ENCODE data around the gene TNFAIP8.
A peak's percentile ranks its signal among the peaks of the same experiment; 100 is the strongest.

Gene TNFAIP8

DNA sequence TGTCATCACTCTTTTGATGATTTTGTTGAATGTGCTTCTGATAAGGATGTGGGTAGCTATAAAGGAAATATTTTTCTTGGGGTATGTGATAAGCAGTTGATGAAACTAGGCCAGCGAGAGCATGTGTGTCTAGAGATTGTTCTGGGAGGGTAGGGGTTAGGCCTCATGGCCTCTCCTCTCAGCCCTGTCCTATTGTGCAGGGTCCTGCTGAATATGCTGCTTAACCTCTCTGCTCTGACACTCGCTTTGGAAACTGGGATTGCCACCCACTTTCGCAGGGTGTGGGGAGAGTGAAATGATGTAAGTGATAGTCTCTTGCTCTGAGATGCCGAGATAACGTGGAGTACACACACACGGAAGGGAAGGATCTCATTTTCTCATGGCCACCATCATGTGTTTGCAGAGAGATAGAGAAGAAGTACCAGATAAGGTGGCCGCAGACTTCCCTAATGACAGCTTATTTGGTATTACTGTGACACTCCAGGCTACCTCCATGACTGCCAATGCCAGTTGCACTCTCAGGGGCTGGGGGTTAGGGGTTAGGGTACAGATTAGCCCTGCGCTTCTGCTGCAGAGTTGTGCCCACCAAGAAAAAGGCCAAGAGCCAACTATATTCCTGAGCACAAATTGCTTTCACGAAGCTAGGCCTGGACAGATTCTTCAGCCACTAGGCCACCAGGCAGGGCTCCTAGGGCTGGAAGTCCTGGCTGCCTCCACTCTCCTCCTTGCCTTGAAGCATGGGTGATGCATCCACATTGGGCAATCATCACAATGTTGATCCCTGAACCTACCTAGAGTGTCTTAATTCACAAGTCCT, 25.2 kb upstream of the TNFAIP8 start:
- DNase-seq: no peak

DNA sequence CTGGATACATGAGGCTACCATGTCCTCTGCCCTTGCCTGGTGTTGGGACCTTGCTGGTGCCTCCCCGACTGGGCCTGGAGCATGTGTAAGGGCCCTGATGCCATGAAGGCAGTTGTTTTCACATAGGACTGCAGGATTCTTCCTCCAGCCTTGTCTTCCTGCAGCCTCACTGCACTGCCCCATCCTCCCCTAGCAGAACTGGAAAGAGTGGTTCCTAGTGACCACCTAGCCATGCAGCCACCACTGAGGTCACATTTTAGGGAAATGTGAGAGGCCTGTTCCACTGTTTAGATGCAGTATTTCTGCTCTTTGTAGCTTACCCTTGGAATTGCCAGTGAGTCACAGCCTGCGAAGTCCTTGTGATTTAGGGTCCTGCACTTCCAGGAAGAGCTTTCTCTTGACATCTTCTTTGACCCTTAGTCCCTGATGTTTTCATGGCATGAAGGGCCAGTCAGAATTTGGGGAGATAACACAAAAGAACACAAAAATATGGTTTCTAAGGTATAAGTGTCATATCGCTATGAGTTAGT, 24.2 kb upstream of the TNFAIP8 start:
- DNase-seq: no peak

DNA sequence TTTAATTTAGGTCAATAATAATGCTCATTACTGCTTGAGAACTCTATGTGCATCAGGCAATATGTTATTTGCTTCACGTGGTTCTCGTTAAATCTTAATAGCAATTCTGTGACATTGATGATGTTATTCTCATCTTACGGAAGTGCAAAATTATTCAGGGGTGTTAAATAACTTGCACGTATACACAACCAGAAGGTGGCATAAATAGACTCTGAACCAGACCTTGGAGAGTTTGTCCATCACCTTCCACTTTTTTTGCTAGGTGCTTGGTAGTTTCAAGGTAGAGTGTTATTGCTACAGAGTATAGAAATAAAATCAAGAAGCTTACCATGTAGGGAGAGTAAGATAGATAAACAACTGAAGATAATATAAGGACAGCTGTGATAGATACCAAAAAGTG, 23.6 kb upstream of the TNFAIP8 start:
- no peak for DNase-seq

DNA sequence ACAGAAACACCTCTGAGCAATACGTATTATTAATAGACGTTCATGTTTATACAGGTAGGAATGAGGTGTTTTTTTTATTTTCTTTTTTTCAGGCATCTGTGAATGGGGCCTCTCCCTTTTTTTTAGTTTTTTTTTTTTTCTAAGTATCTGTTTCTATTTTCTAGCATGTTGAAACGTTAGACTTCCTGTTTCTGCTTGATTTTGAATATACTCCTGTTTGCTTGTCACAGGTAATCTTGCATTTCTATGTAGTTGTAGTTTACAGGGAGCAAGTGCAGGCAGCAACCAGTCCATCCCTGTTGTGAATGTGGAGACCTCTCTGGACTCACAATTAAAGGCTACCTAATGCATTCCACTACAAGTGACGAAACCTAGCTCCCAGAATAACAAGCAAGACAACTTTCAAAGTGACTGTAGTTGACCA, 22.8 kb upstream of the TNFAIP8 start:
- no peak for DNase-seq

DNA sequence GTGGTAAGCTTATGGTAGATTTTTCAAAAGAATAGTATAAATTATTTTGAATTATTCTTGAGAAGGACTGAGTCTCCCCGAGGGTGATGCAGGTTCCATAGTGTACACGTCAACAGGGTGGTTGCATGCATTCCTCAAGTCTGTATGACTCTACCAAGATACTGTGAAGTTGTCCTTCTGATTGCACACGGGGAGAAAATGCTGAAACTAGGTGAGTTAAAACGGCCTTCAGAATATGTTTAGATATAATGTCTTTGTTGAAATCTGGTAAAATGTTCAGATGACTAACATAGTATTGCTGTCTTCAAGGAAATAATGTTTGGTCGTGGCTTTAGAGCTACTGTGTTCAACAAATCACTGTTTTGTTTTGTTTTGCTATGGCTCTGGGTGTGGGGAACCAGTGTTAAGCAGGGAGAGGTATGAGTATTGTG, 22.4 kb upstream of the TNFAIP8 start:
- DNase-seq: no peak

DNA sequence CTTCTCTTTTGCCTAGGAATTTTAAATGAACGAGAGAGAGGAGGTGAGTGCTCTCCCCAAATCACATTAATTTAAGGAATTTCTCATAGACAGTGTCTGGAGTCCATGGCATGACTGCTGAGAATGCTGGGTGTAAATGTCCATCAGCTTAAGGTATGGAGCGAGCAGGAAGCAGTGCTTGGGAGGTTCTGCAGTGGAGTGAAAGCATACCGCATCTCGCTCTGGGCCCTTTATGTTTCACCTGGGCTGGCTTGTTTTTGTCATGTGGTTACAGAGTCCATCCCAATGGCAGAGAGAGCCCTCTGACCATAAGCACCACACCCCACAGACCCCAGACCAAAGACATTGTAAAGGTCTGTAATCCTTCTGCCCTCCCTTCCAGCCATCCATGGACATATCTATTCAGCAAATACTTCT, 20.6 kb upstream of the TNFAIP8 start:
- no peak for DNase-seq

DNA sequence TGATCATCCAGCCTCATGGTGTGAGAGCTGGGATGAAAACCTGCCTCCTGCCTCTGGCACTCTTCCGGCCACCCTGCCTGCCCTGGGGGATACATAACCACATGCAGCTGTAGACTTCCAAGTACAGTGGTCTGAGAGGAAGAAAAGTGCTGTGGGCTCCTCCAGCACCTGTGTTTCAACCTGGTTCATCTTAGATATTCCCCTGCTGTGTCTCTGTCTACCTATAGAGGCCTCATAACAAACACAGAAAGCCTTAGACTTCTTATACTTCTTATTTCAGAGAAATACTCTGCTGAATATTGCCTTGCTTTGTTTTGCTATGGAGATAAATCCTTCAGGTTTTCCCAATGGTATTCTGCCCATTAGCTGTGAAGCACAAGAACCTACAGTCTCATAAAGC, 19.6 kb upstream of the TNFAIP8 start:
- DNase-seq: no peak

DNA sequence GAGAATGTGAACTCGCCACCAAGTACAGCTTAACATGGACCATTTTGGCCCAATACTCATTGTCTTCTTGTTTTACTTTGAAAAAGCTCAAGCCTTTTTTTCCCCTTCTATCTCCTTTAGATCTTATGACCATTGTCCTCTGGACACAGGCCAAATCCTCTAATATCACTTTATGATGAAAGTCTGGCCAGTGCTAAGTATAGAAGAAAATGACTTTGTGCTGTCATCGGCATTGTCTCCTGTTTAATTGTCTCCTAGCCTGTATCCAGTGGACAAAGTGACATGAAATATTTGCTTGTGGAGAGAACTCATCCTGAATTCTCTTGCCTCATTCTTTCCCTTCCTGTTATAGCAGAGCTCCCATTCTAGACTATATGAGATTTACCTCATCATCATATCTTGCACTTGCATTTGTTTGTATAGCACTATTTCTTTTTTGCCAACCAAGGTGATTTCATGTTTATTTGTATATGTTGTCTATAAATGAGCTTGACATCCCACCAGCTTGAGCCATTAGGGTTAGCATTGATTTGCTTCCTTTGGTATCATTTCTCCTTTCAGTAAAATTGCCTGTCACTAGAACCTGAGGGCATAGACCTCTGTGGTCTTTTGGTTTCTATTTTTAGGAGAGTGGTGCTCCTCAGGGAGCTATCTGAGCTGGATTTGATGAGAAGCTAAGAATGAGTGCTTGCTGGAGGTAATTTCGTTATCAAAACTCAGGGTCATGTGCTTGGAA, 18.8 kb upstream of the TNFAIP8 start:
- no peak for DNase-seq

DNA sequence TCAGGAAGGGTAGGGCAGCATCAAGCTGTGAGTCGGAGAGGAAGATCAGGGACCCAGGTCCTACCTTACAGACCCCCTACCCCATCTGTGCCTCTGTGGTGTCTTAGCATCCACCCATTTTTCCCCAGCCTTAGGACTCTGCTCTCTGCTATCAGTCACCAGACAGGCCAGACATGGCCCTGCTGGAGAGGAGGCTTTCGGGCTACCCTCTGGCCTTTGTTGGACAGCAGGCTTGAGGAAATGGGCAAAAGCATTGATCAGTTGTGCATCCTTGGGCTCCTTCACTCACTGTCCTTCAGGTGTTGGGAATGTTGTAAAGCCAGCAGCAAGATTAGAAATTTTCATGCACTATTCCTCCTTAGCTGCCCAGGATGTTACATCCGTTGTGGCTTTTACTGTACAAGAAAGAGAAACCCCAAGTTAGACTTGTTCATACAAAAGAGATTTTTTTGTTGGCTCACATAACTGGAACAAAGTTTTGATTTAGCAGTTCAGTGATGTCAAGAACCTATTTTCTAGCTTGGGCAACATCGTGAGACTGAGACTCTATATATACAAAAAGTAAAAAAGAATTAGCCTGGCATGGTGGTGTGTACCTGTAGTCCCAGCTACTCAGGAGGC, 17.4 kb upstream of the TNFAIP8 start:
- DNase-seq: no peak

DNA sequence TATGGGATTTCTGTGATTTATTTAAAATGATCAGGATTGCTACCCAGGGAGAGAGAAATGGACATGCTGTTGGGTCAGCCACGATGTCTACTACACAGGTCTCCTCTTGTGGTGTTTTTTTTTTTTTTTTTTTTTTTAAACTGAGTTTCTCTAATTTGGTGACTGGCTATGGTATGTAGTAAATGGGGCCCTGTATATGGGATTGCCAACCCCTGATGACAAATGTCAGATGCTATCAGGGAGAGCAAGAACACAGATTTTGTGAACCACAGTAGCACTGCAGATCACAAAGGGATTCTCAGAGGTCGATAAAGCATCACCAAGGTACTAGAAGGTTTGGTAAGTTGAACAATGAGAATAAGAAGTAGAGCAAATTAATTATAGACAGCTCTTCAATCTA, 16.5 kb upstream of the TNFAIP8 start:
- DNase-seq: no peak

DNA sequence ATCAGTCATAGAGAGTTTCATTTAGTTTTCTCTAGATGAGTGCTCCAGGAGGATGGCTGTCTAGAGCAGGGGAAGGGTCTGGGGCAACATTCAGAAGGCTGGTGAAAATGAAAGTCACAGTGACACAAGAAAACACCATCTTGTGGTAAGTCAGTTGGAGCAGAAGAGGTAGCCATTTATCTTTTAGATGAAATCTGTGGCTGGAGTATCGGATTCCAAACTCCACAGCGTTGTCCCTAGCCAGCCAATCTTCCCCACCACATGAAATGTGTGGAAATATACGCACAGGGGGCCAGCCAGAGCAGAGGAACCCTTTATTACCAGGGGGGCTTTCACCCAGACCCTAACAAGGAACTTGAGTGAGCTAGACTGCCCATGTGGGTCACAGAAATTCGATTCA, 15.9 kb upstream of the TNFAIP8 start:
- DNase-seq: no peak

DNA sequence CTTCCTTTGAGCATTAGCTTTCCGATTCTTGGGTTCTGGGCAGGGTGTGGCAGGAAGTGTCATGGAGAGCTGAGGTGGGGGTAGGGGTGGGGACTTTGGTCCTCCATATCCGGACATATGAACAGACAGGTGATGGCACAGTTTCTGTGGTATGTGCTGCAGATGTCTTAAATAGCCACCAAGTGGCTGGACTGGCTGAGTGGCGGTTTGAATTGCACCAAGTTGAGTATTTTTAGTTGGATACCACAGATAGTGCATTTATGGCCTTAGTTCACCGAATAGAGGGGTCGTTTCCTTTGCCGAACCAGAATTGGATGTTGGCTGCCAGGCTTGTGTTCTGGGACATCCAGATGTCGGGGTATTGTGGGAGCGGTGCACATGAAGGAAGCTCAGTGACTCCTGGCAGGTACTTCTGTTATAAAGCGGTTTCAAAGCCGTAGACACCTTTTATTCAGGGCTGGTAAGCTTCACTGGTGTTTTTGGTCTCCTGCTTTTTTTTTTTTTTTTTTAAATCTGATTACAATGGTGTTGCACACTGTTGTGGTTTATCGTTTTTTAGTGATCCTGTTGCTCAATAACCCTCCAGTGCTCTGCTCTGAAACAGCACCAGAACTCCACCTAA, 15.1 kb upstream of the TNFAIP8 start:
- DNase-seq: no peak

DNA sequence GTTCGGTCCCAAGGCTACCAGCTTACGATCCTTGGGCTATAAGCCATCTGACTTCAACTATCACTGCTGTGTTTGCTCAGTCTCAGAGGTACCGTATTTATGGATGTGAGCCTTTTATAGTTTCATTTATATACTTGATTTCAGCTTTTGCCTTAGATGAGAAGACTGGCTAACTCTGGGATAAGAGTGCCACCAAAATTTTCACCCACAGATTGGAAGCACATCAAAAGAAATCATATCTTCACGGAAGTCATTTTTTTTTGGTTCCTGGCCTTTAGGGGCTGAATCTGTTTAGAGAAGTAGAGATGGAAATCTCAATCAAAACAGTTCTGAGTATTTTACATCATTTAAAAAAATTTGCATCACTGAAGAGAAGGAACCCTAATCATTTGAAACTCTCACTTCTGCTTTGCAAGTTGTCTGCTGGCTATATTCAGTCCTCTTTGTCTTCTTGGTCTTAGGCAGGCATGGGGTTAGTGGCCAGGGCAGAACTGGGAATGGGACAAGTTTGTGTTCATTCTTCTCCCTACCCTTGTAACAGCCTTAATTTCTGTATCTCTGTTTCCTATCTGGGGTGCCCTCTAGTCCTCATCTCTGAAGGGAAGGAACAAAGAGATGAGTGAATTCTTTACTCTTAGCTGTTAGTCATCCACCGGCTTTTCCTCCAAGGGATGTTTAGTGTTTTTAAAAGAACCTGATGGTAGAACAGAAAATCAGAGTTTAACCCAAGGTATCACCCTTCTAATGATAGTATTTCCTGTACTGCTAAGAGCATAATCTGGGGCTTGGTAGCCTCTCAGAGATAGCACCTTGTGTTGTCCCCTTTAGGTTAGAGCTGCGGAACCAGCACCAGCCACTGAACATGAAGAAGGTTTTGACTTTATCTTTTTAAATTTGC, 14.1 kb upstream of the TNFAIP8 start:
- no peak for DNase-seq

DNA sequence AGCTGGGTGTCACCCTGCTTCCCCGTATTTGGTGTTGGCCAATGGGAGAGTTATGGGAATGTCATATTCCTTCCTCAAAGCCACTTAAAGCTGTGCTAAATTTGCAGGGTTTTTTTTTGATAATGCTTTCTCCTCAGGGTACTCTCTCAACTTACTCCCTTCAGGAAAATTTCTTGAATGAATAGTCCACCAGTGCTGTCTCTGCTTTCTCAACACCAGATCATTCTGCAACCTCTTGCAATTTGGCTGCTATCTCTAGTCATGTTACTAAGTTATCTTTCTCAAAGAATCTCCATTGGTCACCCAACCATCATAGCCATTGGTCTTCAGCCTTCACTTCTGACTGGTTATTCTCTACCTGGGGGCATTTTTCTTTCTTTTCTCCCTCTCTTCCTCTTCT, 13.4 kb upstream of the TNFAIP8 start:
- DNase-seq: no peak

DNA sequence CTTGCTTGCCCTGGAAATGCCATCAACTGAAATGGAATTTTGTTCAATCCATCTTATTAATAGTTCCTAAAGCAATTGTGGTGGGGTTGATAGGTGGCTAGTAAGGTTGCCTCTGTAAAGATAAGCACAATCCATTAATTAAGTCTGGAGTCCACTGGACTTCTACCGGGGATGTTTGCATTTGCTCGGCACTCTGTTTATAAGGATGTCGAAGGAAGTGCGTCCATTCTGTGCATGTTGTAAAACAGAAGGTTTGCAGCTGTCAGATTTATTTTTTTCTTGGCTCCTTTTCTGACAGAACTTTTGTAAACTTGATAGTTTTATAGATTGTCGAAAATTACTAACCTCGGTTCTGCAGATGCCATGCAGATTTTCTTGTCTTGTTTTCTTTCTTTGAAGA, 12.8 kb upstream of the TNFAIP8 start:
- no peak for DNase-seq

DNA sequence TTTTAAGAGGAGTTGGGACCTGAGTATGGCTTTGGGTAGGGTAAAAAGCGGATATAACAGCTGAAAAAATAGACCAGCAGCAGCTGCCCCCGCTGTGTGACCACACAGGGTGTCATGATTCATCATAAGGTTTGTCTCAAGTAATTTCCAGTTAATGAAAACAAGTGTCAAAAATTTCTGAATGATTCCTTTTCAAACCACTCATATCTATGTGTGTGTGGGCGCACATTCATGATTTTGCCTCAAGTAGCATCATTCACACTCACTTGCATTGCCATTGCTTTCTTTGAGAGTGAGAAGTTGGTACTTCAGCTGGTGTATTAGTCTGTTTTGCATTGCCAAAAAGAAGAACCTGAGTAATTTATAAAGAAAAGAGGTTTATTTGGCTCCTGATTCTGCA, 12.1 kb upstream of the TNFAIP8 start:
- DNase-seq: peak; percentile 6

DNA sequence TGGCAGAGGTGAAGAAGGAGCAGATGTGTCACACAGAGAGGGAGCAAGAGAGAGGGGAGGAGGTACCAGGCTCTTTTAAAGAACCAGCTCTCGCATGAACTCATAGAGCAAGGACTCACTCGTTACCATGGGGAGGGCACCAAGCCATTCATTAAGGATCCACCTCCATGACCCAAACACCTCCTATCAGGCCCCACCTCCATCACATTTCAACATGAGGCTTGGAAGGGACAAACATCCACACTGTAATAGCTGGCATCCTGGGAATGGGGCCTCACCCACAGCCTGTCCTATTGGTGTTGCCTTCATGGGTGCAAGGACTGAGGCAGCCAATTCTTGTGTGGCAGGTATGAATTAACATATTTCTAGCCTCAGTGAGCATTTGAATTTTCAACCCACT, 11.6 kb upstream of the TNFAIP8 start:
- no peak for DNase-seq

DNA sequence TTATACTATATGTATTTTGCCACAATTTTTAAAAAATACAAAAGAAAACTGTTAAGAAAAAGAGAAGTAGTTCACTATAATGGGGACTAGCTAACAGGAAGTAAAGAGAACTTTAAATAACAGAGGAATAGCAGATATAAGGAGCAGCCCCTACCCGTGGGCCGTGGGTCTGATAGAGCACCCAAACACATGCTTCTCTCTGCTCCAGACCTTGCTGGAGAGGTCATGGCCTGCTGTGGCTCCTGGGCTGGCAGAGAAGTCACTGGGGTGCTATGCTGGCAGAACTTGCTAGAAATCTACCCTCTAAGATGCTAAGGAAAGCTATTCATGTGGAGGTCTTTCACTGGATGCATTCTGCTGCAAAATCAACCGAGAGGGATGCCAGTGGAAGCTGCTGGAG, 10.0 kb upstream of the TNFAIP8 start:
- no peak for DNase-seq

DNA sequence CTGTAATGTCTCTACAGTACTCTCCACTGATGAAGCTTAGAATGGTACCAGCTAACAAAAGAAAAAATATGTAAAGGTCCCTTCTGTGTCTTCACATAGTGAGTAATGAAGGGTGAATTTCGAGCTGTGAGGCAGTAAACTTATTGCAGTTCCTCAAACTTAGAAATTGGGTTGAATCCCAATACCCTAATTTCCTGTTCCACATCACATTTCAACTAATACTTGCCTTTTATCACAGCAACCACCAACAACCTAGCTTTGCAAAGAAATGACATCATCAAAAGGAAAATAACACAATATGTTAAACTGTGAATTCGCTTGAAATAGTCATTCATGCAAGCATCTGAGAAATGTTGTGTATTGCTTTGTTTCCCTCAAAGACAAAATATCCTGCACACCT, 9.4 kb upstream of the TNFAIP8 start:
- DNase-seq: no peak

DNA sequence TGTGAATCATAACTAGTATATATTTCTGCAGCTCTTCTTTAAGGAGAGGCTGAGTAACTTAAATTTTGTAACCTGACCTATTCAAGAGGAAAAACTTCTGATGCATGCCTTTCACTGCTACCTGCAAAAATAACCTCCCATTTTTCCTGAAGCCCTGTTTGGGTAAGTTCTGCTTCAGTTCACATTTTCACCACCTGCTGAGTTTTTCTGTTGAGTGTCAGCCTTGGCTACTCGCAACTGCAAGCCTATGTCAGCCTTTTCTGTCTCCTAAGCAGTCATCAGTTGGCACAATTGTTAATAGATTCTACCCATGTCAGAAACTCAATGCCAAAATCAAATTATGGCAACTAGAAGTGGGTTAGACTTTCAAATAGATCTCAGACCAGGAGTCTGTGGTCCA, 8.2 kb upstream of the TNFAIP8 start:
- no peak for DNase-seq

DNA sequence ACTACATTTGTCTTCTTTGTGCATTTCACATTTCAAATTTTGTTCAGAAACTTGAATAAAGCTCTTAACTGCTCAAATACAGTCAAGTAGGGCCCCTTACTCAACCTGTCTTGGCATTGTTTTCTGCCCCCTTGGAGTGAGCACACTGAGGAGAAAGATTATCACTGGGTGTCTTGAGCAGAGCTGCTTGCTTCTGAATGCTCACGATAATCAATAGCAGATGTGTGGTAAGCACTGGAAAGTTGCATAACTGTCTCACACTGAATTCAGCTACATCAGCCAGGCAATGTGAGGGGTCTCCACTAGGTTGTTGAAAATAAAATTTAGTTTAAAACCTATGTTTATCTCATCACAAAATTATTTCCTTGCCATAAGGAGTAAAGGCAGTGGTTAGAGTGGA, 7.8 kb upstream of the TNFAIP8 start:
- DNase-seq: peak; percentile 33

DNA sequence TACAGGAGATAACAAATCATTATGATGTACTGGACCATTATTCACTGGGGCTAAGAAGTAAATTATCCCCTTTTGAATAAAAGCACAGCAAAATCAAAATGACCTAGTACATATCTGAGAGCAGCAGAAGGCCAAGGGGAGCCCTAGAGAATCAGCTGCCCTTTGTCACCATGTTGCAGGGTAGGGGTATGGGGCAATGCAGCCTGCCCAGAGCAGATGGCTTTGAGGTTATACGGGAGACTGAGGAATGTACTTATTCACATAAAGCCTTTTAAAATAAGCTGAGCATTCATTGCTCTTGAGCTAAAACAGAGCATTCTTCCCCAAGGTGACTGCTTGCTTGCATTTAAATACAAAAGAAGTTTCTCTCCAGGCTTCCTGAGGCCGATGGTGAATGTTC, 2.6 kb upstream of the TNFAIP8 start:
- no peak for DNase-seq

Data from EL (cell line).